HG03097 (cell line): ENCODE data around the gene APRT.
"Not testable (repeated sequence)": the region's sequence is repeated elsewhere in the genome, so short reads cannot be mapped to it uniquely, and the experiment has no call there.

Source experiments
- ATAC-seq: cut with Tn5 transposase; IDR thresholded peaks from one replicate; pipeline ENCODE4 v1.9.1; 2021; ENCODE audit not compliant: unreplicated experiment, low FRiP score

The APRT gene

DNA sequence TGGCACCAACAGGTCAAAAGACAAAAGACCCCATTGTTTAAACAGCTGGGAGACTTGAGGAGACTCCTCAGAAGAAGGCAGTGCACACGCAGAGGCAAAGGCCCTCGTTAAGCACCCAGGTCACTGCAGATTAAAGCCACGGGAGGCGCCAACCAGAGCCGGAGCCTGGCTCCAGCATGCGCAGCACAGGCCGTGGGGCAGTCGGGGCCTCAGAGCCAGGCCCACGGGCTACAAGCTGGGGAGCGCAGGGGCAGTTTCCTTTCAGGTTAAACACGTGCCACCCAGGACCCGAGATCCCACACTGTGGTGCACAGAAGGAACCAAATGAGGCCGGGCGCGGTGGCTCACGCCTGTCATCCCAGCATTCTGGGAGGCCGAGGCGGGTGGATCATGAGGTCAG, 35.9 kb downstream of the APRT start:
- no peak for ATAC-seq

DNA sequence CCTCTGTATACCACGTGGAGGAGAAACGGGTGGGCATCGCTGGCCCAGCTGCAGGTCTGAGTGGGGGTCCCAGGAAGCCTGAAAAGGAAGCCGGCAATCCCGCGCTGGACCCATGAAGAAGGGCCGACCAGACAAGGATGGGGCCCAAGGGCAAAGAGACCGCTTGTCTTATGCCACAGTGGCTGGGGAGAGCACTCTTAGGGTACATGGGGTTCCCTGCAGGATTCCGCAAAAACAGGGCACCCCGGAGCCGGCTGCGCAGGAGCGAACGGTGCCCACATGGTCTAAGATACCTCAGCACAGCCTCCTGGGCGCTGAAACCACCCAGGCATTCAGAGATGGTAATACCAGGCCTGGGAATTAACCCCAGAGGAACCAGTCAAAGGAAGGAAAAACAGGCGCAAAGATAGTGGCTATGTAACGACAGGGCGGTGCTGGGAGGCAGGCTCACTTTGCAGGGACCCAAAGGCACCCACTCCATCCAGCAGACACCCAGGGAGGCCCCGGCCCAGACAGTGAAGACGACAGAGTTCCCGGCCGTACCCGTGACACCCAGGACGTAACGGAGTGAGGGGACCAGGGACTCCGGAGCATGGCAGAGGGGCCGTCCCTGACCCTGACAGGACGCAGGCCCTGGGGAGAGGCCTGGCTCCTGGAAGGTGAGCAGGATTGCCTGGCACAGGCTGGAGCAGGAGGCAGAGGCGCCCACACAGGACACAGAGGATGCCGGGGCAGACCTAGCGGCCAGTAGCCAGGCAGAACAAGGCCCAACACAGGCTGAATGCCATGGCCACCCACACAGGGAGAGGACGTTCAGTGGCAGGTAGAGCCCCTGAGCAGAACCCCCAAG, 37.0 kb downstream of the APRT start:
- ATAC-seq, result no peak

DNA sequence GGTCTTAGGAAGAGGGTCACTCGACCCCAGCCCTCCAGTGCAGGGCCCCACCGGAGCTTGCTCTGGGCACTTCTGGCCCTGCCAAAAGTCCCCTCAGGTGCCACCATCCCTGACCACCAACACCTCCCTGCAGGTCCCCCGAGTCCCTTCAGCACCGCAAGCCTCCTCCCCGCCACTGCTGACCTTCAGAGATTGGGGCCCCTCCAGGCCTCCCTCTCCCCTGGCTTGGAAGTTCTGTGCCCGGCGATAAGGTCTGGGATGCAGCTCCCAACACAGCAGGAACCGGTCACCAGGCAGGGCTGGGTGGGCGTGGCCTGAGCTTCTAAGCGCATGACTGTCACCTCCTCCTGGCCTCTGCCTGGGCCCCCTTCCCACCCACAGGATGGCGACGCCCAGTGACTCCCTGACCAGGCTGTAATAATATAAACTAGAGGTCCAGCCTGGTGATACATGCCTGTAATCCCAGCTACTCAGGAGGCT, 37.9 kb downstream of the APRT start:
- no peak for ATAC-seq

DNA sequence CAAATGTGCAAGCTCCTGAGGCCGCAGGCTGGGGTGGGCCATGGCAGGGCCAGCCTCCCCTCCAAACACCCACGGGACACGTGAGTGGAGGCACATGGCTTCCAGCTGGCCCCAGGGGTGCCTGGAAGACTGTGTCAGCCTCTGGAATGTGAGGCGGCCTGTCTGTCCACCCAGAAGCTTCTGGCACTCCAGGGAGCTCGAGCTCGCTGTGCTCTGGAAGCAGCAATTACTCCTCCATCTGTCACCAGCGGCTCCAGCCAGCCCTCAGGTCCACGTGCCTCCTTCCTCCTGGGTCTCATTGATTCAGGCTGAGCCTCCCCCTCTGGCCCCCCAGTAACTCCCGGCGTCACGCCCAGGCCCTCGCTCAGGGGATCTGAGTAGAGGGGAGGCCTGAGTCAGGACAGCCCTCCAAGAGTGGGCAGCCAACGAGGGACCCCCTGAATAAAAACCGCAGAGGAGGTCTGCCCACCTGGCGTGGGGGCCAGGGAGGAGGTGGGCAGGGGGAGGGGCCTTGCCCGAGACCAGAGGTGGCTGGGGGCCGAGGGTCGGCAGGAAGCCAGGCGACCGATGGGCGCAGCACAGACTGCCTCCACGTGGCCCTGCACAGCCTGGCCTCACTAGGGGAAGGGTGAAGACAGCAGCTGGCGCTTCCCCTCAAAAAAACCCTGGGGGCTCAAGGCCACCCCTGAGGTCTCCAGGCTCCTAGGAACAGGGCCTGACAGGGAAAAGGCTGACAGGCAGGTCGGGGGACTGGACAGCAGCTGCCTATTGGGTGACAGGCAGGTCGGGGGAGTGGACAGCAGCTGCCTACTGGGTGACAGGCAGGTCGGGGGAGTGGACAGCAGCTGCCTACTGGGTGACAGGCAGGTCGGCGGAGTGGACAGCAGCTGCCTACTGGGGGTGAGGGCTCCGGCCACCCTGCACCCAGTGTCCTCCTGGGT, 38.6 kb downstream of the APRT start:
- ATAC-seq, result no peak

DNA sequence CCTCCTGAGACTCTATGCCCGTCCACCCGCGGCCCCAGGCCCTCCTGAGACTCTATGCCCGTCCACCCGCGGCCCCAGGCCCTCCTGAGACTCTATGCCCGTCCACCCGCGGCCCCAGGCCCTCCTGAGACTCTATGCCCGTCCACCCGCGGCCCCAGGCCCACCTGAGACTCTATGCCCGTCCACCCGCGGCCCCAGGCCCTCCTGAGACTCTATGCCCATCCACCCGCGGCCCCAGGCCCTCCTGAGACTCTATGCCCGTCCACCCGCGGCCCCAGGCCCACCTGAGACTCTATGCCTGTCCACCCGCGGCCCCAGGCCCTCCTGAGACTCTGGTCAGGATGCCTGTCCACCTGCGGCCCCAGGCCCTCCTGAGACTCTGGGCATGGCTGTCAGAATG, 39.9 kb downstream of the APRT start:
- ATAC-seq, result not testable (repeated sequence)

DNA sequence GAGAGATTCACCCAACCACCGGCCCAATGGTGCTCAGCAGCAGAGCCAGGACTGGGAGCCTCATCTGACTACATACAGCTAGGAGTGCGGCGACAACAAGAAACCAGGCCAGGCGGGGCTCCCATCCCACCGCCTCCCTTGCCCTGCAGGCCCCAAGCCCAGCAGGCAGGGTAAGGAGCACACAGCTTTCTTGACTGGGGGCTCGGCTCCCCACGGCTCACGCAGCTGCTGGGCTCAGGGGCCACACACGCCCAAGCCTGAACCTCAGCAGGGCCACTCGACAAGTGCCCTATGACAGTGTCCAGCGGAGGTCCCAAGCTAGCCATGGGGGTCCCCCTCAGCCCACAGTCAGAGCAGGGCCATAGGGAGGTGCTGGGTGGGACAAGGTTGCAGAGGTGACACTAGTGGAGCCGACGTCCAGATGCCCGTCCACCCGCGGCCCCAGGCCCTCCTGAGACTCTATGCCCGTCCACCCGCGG, 40.4 kb downstream of the APRT start:
- no peak for ATAC-seq

DNA sequence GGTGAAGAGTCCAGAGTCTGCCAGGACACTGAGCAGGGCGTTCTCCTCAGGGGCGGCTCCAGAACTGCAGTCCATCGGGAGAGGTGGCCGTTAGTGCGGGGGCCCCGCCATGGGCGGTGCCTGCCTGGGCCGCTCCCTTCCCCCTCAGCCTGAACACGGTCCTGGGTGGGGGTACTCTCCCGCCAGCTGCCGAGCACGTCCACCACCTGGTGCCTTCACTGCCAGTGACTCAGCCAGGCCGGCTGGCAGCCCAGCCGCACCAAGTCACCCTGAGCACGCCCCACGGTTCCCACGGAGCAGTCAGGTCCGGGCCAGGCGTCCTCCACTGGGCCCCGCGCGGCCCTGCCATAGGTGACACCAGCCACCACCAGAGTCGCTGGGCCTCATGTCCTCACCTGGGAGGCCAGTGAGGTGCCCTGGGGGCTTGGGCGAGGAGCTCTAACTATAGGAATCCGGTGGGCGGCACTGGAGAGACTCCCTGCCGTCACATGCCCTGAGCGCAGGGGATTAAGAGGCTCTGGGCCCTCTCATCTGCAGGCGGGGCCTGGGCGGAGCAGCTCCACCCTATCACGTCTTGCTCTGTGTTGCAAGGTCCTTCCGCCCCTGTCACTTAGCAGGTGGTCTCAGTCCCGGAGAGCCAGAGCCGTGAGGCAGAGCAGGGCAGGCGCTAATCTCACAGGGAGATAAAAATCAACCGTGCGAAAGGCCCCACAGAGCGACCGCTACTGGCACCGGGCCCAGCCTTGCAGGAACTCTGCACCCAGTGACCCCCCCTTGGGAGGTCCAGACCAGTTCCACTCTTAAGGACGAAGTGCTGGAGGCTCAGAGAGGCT, 41.1 kb downstream of the APRT start:
- ATAC-seq, result no peak

DNA sequence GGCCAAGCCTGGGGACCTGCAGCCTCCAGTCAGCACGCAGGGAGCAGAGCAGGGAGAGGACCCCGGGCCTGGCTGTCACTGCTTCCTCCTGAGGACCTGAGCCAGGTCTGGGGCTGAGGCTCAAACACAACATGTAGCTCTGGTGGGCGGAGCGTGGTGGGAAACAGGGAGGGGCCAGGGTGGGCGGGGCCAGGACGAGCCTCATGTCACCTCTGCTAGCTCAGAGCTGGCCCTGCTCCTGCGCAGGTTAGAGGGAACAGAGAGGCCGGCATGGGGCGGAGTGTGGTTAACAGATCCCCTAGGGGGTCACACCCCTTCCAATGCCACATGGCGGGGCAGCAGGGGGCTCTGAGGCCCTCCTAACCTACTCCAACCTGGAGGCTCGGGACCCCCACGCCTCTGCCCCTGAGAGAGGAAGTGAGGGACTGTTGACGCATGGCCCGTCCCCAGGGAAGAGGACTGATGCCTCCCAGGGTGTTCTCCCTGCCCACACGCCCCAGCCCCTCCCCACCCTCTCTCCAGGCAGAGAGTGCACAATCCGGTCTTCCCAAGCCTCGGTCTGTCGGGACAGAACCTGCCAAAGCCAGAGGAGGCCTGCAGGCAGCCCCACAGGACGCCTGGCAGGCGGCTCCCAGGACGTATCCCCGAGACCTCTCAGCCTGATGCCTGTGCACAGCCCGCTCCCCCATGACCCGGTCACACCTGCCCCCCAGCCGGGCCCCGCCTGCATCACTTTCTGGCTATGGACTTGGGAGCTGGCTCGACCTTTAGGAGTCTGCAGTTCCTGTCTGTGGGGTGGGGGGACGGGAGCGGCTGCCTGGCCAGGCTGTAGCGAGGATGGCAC, 41.9 kb downstream of the APRT start:
- no peak for ATAC-seq

DNA sequence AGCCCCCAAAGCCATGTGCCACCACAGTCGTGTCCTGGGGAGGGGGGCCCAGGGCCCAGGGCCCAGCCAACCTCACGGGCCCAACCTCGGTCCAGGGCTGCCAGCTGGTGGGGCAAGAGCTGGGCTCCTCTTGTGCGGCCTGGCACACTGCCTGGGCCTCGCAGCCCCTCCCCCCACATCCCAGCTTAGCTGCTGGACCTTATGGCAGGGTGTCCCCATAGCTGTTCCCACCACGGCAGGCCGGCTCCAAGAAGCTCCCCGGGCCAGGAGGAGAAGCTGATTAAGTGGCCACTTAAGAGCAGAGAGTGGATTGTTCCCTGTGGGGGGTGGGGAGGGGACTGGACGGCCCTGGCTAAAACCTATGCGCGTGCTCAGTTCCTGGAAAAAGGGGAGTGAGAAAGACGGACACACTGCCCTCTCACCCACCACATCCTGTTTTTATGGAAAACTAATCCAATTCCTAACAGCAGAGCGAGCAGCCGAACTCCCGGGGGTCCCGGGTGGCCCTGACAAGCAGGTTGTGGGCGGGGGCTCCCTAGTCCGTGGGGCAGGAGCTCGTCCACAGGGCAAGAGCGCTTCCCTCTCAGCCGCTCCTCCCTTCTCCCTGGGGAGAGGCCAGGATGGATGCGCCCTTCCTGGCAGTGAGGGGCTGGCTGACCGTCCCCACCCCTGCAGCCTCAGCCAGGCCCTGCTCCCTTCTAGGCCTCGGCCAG, 43.5 kb downstream of the APRT start:
- no peak for ATAC-seq

DNA sequence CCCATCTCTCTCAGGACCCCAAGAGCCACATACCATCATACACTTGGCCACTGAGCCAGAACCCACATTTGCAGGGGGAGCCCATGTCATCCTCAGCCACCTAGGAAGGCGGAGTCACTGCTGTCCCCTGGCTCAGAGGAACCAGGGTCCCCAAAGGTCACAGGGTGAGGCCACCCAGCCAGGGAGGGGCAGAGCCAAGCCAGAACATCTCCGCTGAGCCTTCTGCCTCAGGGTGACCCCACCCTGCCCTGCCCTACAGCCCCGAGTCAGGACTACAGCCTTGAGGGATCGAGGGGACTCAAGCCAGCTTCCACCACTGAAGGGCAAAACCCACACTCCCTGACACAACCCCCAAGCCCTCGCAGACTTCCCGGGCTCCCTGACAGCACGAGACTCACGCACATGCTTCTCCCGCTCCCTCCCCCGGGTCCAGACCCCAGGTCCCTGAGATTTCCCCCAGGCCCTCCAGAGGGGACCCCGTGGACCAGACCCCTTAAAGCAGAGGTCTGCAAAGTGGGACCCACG, 44.1 kb downstream of the APRT start:
- no peak for ATAC-seq

DNA sequence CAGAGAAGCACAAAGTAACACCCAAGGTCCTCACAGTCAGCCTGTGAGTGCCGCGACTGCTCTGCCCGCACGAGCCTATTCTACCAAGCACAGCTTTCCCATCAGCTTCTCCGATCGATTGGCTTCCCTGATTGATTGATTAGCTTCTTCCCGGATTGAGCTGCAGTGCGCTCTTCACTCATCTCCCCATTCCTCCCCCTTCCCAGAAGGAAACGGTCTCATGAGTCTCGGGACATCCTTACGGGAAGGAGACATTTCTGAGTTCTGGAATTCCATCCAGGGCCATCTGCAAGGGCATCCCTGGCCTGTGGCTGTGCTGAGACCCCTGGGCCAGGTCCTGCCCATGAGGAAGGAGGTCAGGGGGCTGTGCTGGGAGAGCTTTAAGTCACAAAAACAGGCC, 44.8 kb downstream of the APRT start:
- ATAC-seq, result no peak

DNA sequence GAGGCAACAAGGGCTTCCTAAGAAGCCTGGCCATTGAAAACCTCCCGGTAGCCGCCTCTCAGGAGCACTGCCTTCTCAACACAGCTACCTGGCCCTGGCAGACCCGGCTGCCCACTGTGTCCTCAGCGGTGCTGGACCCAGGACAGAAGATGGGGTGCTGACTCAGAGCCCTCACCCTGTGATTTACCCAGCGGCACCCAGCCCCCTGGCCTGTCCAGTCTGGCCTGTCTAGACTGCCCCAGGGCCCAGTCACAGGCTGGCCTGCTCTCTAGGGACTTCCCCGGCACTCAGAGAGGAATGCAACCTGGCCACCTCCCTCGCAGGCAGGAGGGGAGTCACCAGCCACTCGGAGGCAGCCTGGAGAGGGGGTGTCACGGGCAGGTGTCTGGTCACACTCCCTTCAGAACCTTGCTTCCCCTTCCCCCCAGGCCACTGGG, 46.8 kb downstream of the APRT start:
- no peak for ATAC-seq

DNA sequence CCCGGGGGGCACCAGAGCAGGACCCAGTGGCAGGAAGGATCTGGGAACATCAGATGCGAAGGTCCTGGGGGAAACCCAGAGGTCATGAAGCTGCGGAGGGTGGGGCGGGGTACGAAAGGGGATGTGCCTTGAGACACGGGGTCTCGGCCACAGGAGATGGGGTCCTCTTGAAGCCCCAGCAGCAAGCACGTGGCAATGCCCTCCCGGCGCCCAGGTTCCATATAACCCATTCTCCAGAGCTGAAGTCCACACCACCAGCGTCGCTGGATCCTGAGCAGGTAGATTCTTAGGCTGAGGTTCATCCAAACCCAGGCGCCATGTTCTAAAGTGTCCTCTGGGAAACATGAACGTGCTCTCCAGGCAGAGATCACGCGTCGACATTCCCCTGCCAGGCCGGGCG, 47.6 kb downstream of the APRT start:
- ATAC-seq, result no peak

DNA sequence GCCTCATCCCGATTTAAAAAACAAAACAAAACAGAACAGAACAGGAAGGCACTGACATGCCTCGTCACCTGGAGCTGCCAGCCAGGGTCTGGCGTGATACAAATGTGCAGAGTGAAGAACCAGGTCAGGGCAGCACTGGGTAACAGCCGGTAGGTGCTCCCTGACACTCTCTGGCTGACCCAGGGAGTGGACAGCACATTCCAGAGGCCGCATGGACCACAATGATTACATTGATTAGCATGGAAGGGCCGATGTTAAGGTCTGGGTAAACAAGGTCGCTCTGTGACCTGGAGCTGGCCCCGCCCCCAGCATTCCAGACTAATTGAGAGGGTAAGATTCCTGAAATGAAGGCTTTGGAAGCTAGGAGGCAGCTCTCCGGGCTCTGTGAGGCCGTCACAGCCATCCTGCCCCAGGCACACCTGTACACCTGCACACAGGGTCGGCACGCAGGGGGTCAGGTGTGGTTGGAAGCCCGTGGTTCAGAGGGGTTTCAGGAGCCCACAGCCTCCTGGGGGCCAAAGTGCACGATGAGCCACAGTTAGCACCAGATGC, 48.1 kb downstream of the APRT start:
- no peak for ATAC-seq

DNA sequence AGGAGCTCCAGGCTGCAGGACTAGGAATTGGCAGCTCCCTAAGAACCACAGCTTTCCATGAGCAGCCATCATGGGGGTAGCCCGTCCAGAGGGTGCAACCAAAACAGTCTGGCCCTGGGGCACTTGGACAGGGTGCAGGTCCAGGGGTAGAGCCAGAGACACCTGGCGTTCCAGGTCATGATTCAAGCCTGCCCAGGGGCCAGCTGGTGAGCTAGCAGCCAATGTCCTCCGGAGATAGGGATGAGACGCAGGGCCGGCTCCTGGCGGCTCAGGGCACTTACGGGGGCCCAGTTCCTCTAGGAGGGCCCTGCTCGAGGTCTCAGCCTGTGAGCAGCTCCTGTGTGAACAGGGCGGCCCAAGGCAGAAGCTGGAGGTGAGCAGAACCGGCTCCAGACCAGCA, 48.8 kb downstream of the APRT start:
- ATAC-seq, result no peak

DNA sequence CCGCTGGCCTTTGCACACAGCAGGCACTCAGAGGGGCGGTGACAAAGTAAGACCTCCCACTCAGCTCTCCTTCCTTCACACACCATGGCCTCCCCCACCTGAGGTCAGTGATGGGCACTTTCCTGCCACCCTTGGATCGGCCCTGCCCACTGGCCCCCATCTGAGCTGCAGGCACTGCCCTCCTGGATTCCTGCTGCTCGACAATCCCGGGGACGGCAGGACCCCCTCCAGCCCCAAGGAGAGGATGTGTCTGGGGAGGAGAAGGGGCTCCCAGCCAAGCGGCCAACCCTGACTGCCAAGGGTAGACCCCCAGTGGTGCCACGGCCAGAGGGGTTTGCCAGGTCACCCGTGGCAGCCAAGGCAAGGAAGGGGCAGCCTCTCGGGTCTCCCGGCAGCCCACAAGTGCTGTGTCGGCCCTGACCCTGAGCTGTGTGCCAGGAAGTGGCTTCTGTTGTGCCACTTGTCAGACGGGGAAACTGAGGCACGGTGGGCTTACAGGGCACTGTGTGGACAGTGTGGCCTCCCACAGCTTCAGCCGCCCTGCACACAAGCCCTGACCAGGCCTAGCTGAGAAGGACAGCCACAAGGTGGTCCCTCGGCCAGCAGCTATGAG, 49.4 kb downstream of the APRT start:
- no peak for ATAC-seq

DNA sequence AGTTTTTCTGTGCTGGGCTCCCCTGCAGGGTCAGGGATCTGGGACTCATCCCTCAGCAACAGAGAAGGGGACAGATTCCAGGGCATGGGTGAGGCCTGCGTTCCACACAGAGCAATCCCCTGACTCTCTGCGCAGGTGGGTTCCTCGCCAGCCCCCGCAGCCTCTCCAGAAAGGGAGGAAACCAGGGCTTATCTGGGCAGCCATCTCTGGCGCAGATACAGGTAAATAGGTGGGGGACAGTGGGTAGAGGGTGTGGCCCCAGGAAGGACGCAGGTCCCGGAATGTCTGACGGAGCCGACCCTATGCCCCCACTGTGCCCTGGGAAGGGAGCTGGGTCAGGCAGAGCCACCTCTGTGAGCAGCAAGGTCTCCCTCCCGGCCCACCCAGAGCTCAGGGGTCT, 49.9 kb downstream of the APRT start:
- ATAC-seq, result no peak

DNA sequence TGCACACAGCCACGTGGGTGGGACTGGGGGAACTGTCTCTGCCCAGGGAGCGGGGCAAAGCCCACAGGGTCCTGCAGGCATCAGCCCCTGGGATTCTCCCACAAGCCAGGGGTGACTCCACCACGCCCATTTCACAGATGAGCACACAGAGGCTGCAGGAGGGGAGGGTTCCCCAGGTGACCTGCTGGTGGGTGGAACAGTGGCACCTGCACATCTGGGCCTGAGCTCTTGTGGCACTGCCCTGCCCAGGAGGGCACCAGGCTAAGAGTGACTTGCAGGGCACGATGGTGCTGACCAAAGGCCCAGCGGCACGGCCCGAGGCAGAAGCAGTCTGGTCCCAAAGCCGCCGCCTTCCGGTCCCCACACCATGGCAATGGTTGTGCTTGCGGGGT, 50.6 kb downstream of the APRT start:
- no peak for ATAC-seq
